SJSA1 (cell line): Measurements from ENCODE around the gene ART1. TPM values are rescaled to one million over a fixed set of nuclear protein-coding genes. Genes with fewer than 3 reads are reported as not detected.
"Not testable (repeated sequence)": the region's sequence is repeated elsewhere in the genome, so short reads cannot be mapped to it uniquely, and the experiment has no call there.

Experiments used
- DNase-seq, 2 experiments: peaks; one replicate each; pipeline ENCODE4 v3.0.0-alpha.2; 2015 to 2020; ENCODE audit warnings: low spot score in 2 of 2, low read depth in 1 of 2
- H3K27ac ChIP-seq: fragments of 250-450 bp; sonication (Bioruptor Pico); 2 replicates; pipeline ENCODE4 v1.5.1; 2020; ENCODE audit warnings: mild to moderate bottlenecking, moderate library complexity
- H3K27me3 ChIP-seq: fragments of 250-450 bp; sonication (Bioruptor Pico); replicated peaks from 2 replicates; pipeline ENCODE4 v1.5.1; 2020; ENCODE audit warnings: mild to moderate bottlenecking, moderate library complexity
- H3K36me3 ChIP-seq: fragments of 250-450 bp; sonication (Bioruptor Pico); 2 replicates; pipeline ENCODE4 v1.5.1; 2020; ENCODE audit warnings: mild to moderate bottlenecking
- H3K4me1 ChIP-seq: fragments of 250-450 bp; sonication (Bioruptor Pico); replicated peaks from 2 replicates; pipeline ENCODE4 v1.6.1; 2021; ENCODE audit warnings: mild to moderate bottlenecking
- H3K4me3 ChIP-seq: fragments of 250-450 bp; sonication (Bioruptor Pico); 2 replicates; pipeline ENCODE4 v1.5.1; 2020; ENCODE audit warnings: mild to moderate bottlenecking
- H3K9me3 ChIP-seq: fragments of 250-450 bp; sonication (Bioruptor Pico); replicated peaks from 2 replicates; pipeline ENCODE4 v1.5.1; 2020; ENCODE audit warnings: mild to moderate bottlenecking
- total RNA-seq: library from RNA; depleted of rRNA; stranded (reverse); fragments of >200 nt; shearing (Covaris generic); gene quantifications from 2 replicates; pipeline ENCODE4 v1.2.3, GENCODE V29; 2014; rRNA removed

Gene ART1, protein sequence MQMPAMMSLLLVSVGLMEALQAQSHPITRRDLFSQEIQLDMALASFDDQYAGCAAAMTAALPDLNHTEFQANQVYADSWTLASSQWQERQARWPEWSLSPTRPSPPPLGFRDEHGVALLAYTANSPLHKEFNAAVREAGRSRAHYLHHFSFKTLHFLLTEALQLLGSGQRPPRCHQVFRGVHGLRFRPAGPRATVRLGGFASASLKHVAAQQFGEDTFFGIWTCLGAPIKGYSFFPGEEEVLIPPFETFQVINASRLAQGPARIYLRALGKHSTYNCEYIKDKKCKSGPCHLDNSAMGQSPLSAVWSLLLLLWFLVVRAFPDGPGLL
- total RNA-seq: not detected in 2 replicates

DNA sequence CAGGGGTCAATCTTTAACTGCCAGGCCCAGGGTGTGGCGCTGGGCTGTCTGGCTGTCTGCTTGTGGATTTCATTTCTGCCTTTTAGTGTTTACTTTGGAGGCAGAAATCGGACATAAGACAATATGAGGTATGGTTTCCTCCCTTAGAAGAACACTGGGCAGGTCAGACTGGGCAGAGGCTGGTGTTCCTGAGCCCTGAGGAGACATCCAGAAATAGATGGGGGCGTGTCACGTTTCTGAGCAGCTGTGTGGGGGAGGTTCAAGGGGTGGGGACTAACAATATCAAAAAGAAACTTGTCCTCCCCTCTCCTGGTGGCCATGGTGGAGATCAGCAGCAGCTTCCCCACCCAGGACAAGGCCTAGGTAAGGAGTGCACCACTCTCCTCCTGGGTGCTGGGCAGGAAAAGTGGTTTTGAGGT lies at the start of gene ART1:
ART1 (plus strand) TSS at position 312 of the 419 bp plus-strand sequence. CDS start 14,086 bp downstream, outside the sequence.
- Histone ChIP-seq H3K36me3 (peaks cover 3% of the 10 kb centered on the region; the same call in 1 of the 2 replicates), H3K4me1 (peaks cover 13% of the 10 kb centered on the region), H3K27me3 (peaks cover 52% of the 10 kb centered on the region), H3K27ac (no peak within 1 kb of the TSS), H3K4me3 (no peak within 1 kb of the TSS), H3K9me3 (0 out of 2 replicates have a peak, but pooled peaks cover 6% of the 10 kb centered on the region)
- no peak for DNase-seq

DNA sequence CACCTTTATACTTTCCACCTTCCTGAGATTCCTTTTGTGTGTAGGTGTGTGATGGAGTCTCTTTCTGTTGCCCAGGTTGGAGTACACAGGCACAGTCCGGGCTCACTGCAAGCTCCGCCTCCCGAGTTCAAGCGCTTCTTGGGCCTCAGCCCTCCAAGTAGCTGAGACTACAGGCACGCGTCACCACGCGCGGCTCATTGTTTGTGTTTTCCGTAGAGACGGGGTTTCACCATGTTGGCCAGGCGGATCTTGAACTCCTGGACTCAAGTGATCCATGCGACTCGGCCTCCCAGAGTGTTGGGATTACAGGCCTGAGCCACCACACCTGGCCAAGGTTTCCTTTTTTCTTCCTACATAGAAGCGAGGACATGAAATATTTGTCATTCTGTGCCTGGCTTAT lies 47.2 kb upstream of the ART1 start:
- DNase-seq, H3K36me3 ChIP-seq: not testable (repeated sequence)

DNA sequence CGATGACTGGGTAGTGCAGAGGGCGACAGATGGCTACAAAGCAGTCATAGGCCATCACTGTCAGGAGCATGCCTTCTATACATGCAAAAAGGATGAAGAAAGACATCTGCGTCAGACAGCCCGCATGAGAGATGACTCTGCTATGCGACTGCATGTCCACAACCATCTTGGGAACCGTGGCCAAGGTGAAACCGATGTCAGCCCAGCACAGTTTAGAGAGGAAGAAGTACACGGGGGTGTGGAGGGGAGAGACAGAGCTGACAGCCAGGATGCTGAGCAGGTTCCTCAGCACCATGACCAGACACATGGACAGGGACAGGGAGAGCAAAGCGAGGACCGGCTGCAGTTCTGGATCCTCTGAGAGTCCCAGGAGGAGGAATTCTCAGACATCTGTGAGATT lies 44.7 kb upstream of the ART1 start:
- not testable (repeated sequence) for H3K4me1 ChIP-seq, H3K4me3 ChIP-seq, H3K27me3 ChIP-seq, H3K27ac ChIP-seq, H3K9me3 ChIP-seq, DNase-seq, H3K36me3 ChIP-seq

More for the DNA sequence above, 47.2 kb upstream of the ART1 start:
- not testable (repeated sequence) for H3K4me1 ChIP-seq, H3K27me3 ChIP-seq, H3K4me3 ChIP-seq, H3K27ac ChIP-seq, H3K9me3 ChIP-seq

DNA sequence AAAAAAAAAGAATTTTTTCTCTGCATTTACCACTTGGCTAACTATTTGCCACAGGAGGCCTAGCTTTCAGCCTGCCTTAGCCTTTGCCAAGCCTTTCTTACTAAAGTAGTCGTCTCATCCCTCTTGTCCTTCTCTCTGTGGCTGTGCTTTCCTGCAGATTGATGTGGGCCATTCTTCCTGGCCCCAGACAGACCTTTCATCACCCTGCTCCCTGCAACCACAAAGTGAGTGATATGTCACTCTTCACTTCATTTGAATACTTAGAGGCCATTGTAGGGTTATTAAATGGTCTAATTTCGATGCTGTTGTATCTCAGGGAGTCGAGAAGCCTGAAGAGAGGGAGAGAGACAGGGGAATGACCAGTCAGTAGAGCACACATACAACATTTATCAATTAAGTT lies 40.8 kb upstream of the ART1 start:
- Histone ChIP-seq H3K4me3 (no peak overlapping the region), H3K36me3 (no peaks in the 10 kb centered on the region), H3K27me3 (peaks cover 10% of the 10 kb centered on the region), H3K27ac (no peak overlapping the region), H3K4me1 (no peaks in the 10 kb centered on the region), H3K9me3 (no peaks in the 10 kb centered on the region)
- DNase-seq: no peak

DNA sequence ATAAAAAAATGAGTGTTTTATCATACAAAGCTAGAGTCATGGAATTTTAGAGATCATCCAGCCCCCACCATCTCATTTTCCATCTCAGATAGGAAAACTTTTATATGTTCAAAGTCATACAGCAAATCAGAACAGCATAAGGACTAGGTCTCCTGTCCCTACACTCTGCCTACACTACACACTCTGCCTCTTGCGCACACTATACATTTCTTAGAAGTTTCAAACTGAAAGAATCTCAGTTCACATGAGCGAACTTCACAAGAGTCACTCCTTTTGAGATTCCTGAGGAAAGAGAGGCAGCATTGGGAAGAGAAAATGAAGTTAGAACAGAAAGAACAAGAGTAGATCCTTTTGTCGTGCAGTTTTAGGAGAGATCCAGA lies 39.7 kb upstream of the ART1 start:
- Histone ChIP-seq H3K27me3 (peaks cover 12% of the 10 kb centered on the region), H3K36me3 (no peaks in the 10 kb centered on the region), H3K4me3 (no peak overlapping the region), H3K4me1 (no peaks in the 10 kb centered on the region), H3K9me3 (no peaks in the 10 kb centered on the region), H3K27ac (no peak overlapping the region)
- DNase-seq: no peak

DNA sequence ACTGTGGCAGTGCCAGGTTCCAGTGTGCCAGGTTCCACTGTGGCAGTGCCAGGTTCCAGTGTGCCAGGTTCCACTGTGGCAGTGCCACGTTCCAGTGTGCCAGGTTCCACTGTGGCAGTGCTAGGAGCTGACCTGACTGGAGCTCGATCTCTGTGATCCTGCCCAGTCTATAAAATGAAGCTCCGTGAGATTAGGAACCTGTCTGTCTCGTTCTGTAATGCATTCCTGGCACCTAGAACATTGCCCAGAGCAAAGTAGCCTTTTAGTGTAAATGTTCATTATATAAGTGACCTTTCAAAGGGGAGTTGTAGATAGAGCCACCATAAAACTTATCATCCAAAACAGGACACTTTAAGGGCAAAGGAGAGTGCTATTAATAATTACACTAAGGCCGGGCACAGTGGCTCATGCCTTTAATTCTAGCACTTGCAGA lies 39.1 kb upstream of the ART1 start:
- DNase-seq: peak in 1 of 2 experiments; percentile 30
- Histone ChIP-seq H3K4me1 (no peaks in the 10 kb centered on the region), H3K9me3 (no peaks in the 10 kb centered on the region), H3K4me3 (no peak overlapping the region), H3K27me3 (peaks cover 12% of the 10 kb centered on the region), H3K27ac (no peak overlapping the region), H3K36me3 (no peaks in the 10 kb centered on the region)

DNA sequence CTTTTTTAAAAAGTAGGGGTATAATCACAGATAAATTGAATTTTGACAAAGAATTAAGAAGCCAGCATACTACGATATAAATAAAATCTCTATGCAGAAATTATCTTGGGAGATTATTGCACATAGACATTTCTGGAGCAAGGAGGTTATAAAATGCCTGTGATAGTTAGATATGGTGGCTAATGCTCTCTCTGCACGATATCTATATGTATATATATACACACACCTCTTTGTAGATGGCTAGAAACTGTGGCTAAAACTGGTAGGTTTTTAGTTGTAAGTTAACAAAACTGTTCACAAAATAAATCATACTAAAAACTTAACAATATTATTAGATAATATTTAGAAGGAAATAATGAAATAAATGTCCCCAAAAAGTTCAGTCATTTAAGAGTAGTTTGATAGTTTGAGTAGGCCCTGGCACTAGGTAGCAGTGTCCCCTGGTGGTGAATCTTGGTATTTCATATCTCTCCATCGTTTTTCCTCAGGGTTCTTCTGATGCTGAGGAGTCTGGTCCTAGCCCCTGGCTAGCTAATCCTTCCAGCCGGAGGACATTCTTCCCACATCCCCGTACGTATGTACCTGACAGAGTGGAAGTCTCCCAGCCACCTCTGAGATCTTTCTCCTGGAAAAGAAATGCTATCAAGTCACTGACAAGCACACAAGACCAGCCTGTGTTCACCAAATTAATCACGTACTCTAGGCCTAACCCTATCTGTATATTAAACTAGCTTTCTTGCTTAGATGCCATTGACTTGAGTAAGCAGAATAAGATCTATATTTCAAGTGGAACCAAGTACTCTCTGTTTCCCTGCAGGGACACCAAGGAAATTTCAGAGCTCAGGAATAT lies 35.3 kb upstream of the ART1 start:
- Histone ChIP-seq H3K27ac (no peak overlapping the region), H3K9me3 (no peaks in the 10 kb centered on the region), H3K4me3 (no peak overlapping the region), H3K4me1 (no peaks in the 10 kb centered on the region), H3K27me3 (peaks cover 8% of the 10 kb centered on the region), H3K36me3 (no peaks in the 10 kb centered on the region; the same call in 1 of the 2 replicates)
- DNase-seq: peak; percentile 38 to 51

DNA sequence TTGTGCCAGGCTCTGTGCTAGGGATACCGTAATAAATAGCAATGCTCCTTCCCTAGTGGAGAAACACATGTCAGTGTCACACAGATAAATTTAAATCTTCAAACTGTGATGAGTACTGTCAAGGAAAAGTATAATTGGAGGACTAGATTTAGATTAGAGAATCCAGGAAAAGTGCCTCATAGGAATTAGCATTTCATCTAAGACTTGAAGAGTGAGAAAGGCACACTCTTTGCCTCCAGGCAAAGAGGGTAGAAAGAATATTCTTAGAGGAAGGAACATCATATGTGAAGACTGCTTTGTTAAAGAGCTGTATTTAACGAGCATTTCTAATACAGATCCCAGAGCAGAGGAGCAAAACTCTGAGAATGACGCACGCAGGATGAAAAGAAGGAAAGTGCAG lies 34.1 kb upstream of the ART1 start:
- H3K27ac ChIP-seq: no peak overlapping the region
- H3K9me3 ChIP-seq: no peaks in the 10 kb centered on the region
- no peak for DNase-seq
- no peak overlapping the region for H3K4me3 ChIP-seq
- no peaks in the 10 kb centered on the region; the same call in 1 of the 2 replicates for H3K36me3 ChIP-seq
- H3K4me1 ChIP-seq: no peaks in the 10 kb centered on the region
- peaks cover 3% of the 10 kb centered on the region for H3K27me3 ChIP-seq

DNA sequence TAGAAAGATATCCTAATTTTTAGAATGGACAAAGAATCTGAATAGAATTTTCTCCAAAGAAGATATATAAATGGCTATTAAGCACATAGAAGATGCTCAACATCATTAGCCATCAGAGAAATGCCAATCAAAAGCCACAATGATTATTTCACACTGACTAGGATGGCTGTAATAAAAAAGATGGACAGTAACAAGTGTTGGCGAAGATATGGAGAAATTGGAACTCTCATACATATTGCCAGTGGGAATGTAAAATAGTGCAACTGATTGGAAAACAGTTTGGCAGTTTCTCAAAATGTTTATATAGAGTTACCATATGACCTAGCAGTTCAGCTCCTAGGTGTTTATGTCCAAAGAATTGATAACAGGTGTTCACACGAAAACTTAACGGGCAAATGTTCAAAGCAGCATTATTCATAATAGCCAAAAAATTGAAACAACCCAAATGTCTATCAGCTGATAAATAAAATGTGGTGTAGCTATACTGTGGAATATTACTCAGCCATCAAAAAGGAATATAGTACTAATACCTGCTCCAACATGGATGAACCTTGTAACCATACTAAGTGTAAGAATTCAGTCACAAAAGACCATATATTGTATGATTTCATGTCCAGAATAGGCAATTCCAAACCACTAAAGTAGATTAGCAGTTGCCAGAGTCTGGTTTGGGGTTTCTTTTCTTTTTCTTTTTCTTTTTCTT lies 32.8 kb upstream of the ART1 start:
- peaks cover 3% of the 10 kb centered on the region for H3K27me3 ChIP-seq
- no peaks in the 10 kb centered on the region; the same call in 1 of the 2 replicates for H3K36me3 ChIP-seq
- no peak overlapping the region for H3K4me3 ChIP-seq
- H3K27ac ChIP-seq: no peak overlapping the region
- no peaks in the 10 kb centered on the region for H3K4me1 ChIP-seq
- no peak for DNase-seq
- 0 out of 2 replicates have a peak, but pooled peaks cover 2% of the 10 kb centered on the region for H3K9me3 ChIP-seq

DNA sequence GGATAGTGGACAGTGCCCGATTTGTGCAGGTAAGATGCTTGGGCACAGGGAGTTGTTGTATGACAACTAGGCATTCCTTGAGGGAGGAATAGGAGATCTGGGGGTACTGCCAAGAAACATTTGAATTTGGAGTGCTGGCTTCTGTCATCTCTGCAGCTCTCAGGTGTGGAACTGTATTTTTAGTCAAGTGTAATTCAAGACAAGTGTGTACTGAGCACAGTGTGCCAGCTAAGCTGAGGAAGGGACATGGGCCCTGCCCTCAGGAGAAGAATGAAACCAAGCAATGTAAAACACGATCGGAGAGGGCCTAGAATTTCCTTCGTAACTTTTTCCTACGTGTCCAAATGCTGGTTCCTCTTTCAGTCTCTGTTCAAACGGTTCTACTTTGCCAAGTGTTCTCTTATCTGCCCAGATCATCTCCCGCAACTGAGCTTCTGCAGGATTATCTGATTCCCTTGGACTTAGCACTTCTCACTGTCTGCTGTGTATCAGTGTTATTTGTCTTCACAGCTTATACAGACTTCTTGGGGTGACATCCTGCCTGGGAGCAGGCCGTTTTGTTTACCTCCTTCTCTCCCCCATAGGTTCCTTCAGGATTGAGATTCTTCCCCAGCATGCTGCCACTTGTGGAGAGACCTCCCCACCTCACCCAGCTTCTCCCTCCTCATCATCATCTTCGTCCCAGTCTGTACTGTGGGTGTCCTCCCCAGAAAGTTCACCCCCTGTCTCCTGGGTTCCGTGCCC lies 30.8 kb upstream of the ART1 start:
- Histone ChIP-seq H3K27ac (no peak overlapping the region), H3K36me3 (no peaks in the 10 kb centered on the region; the same call in 1 of the 2 replicates), H3K4me3 (no peak overlapping the region), H3K9me3 (0 out of 2 replicates have a peak, but pooled peaks cover 2% of the 10 kb centered on the region), H3K4me1 (no peaks in the 10 kb centered on the region), H3K27me3 (peaks cover 3% of the 10 kb centered on the region; the same call in 1 of the 2 replicates)
- no peak for DNase-seq

DNA sequence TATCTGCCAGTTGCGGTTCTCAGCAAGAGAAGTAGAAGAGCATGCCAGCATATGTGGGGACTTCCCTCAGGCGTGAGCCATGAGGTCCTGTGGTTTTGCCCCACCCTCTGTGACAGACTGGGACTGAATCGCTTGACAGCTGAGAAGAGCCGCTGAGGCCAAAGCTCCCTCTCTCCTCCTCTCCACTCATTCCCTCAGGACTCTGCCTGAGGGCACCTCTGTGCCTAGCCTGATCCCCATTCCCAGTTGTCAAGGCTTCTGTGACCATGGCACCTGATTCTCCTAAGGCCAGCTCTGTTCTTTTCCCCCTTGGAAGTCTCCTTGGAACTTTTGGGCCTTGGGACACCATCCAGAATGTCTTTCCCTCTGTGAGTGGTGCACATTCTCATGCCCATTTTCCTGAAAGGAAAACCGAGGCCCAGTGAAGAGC lies 30.2 kb upstream of the ART1 start:
- H3K9me3 ChIP-seq: 0 out of 2 replicates have a peak, but pooled peaks cover 2% of the 10 kb centered on the region
- H3K36me3 ChIP-seq: no peaks in the 10 kb centered on the region; the same call in 1 of the 2 replicates
- no peak overlapping the region for H3K27ac ChIP-seq
- no peak for DNase-seq
- H3K4me3 ChIP-seq: no peak overlapping the region
- H3K27me3 ChIP-seq: no peaks in the 10 kb centered on the region
- H3K4me1 ChIP-seq: no peaks in the 10 kb centered on the region

DNA sequence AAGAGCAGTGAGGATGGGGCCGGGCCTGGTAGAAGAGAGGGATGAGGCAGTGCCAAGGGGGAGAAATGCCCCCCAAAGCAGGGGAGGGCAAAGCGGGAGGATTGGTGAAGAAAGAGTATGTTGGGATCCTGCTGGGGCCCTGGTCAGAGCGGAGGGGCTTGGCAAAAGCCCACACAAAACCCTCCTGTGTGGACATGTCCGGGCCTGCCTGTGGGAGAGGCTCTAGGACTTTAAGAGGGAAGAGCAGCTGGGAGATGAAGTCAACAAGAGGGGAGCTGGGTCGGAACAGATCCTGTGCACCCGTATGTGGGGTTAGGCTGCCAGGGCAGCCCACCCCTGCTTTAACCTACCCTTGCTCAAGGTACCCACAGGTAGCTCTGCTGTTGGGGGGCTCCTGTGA lies 28.9 kb upstream of the ART1 start:
- Histone ChIP-seq H3K9me3 (0 out of 2 replicates have a peak, but pooled peaks cover 2% of the 10 kb centered on the region), H3K4me3 (no peak overlapping the region), H3K36me3 (no peaks in the 10 kb centered on the region; the same call in 1 of the 2 replicates), H3K4me1 (no peaks in the 10 kb centered on the region), H3K27me3 (no peaks in the 10 kb centered on the region), H3K27ac (no peak overlapping the region)
- DNase-seq: no peak
